HG03097 (cell line): ENCODE data around the gene NAV2.
"Not testable (repeated sequence)": the region's sequence is repeated elsewhere in the genome, so short reads cannot be mapped to it uniquely, and the experiment has no call there.

Experiments
- ATAC-seq: cut with Tn5 transposase; IDR thresholded peaks from one replicate; pipeline ENCODE4 v1.9.1; 2021; ENCODE audit not compliant: unreplicated experiment, low FRiP score

Gene NAV2

DNA sequence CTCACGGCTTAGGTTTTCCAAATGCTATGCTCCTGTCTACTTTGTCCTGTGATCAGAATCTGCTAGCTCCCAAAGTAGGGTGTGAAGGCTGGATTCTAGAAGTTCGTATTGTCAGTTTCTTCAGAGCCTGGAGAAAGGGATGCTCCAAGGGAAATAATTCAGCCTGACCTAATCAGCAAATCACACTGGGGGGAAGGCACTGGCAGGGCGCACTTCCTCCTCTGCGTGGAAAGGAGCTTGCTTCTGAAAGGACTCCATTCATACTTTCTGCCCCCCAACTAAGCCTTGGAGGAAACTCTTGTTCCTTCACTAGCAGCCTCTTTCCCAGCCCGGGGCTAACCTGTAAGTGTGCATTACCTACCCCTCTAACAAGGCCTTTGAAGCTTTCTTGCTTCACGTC lies 165.9 kb downstream of the NAV2 start:
- no peak for ATAC-seq

DNA sequence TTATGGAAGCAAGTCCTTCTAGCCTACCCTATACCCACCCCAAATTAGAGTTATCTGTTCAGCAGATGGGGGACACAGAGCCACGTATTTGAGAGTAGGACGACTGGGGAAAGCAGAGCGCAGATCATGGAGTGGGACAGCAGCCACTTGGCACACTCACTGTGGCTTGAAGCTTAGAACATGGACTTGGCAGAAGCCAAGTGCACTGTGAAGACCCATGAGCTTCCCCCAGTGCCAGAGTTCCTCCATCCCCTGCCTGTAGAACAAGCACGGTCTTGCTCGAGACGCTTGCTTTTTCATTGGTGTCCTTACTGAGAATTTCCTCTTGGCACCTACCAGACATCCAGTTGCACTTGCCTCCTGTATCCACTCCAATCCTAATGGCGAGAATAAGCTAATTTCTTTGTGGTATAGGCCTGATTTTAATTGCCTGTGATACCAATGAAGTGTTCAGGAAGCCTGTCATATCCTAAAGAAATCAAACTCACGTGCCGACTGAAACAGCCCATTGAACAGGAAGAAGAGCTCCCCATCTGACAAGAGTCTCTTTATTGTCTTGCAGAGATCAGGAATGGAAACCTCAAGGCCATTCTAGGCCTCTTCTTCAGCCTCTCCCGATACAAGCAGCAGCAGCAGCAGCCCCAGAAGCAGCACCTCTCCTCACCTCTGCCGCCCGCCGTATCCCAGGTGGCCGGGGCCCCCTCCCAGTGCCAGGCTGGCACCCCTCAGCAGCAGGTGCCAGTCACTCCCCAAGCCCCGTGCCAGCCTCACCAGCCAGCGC lies 166.9 kb downstream of the NAV2 start:
- ATAC-seq, result no peak

DNA sequence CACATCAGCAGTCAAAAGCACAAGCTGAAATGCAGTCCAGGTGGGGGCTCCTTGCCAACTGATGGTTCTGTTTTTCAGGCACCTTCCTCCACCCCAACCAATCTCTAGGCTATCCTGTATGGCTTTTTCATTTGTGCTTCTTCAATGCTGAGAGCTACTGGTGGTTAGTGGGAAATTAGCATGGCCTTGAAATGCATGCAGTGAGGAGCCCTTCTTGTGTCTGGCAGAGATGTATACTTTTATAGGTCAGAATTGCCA lies 167.4 kb downstream of the NAV2 start:
- ATAC-seq, result no peak

DNA sequence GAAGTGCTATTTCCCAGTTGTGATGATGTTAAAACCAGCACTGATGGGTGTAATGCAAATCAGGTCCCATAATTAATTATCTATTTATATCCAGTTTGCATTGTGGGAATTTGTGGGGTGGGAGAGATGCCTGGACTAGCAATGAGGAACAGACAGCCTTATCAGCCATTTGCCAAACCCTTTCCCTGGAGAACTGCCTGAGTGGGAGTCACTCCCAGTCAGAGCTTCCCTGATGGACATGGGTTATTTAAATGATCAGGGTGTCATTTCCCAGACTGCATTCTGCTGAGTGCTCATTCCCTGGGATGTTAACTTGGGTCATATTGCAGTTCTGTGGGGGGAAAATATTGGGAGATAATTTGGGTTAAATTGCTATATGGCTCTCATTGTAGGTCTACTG lies 168.5 kb downstream of the NAV2 start:
- ATAC-seq, result no peak

DNA sequence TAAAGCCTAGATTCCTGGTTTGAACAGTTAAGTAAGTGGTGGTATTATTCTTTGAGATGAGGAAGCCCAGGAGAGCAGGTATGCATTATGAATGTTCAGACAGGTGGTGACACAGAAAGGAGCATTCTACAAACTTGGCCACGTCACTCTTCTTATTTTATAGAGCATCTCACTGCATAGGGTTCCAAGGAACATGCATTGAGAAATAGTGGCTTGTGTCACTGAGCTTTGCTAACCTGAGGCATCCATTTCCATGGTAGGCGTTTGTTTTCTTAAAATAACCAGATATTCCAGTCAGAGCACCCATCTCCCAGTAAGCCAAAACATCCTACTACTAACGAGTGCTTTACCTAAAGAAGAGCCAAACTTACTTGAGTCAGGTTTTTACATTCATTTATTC lies 169.7 kb downstream of the NAV2 start:
- no peak for ATAC-seq

DNA sequence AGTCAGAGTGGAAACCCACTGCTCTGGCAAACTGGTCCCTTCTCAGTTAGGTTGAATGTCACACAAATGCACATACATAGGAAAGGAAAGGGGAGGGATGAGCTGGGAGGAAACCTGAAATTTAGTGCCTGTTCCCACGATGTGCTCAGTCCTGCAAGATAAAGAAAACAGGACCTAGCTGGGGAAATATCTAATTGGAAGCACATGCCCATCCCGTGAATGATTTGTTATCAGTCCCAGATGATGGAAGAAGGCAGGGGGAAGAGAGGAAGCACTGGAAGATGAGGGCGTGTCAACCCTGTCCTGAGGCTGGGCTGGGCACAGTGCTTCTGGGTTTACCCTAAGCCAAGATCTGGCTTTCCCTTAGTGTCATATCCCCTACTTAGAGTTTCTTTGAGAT lies 173.9 kb downstream of the NAV2 start:
- no peak for ATAC-seq

DNA sequence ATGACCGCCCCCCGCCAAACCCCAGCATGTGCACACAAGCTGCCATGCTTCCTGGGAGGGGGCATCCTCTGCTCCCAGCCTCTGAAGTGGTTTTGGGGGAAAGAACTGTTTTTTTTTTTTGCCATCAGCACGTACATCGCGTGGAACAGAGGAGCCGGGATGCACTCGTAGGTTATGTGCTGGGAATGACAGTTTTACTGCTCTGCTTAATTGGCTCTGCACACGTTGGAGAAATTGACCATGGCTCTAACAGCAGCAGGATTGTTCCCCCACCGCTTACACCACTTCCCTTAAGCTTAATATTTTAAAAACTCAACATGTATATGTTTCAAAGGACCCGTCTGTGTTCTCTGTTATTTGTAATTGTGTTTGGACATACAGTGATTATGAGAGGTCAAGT lies 175.2 kb downstream of the NAV2 start:
- ATAC-seq, result no peak

DNA sequence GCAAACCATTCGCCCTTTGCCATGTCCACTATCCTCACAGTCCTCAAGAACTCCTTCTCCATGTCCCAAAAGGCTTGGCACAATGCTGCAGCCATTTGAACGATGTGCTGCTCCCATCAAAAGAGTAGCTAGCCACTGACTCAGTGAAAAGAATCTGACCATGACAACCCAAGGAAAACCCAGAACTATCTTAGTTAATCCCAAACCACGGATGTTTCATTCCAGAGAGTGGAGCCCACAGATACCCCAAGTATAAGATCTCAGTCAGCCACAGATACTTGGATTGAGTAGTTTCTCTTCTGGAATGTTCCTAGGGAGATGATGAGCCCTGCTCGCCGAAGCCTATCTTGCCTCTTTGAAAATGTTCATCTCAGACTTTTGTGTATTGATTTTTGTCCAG lies 176.9 kb downstream of the NAV2 start:
- no peak for ATAC-seq

DNA sequence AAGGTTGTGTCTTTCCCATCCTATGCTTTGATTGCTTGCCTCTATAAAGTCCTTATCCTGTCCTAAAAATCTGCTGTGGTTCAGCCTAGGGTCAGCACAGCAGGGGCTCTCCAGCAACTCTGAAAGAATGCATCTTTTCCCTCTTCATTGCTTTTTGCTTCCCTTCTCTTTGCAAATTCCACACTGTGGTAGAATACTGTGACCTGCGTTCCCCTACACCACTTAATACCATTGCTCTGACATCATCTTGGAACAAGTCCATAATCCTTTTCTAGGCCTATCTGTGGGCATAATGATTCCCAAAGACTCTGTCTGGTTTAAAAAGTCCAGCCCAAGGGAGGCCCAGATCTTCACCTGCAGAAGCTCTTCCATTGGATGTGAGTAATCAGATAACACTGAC lies 177.7 kb downstream of the NAV2 start:
- ATAC-seq, result no peak

DNA sequence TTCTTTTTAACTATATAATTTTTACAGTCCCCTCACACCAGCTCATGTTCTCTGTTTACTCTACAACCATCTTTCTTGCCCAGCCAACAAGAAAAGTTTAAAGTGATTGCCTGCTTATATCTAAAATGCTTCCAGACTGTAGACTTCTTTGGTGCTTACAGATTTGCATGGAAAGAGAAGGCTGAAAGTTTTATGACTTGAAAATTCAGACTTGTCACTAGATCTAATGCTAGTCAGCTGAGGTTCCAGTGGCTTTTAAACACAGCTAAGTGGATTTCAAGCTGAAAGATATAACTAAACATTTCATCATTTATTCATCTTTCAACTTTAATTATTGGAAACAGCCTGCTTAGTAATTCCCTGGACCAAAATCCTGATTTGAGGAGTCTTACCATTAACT lies 178.4 kb downstream of the NAV2 start:
- ATAC-seq, result no peak

DNA sequence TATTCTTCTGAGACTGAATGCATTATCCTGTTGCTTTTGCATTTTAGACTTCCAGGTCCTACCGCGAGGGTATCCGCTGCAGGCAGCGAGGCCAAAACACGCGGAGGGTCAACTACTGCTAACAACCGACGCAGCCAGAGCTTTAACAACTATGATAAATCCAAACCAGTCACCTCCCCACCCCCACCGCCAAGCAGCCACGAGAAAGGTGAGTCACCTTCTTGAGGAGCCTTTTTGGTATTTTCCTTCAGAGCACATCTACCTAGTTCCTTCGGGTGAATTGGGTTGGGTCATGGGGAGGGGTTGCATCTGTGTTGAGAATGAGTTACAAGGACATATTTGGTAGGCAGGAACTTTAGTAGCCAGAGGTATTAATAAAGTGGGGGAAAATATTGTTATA lies 179.8 kb downstream of the NAV2 start:
- ATAC-seq, result no peak

DNA sequence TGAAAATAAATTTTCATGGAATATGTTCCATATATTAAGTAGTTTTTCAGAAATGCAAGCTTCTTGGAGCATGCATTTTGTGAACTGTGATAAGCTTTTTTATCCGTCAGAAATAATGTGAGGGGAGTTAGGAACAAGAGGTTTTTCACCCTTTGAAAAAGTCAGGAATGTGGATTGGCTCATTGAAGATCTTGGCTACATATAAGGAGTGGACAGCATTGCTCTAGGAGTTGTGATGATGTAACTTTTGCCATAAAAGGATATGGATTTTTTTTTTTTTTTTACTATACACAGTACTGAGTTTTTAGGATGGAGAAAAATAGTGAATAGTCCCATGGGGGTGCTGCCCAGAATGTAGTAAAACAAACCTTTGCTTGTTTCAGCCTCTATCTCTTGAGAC lies 180.2 kb downstream of the NAV2 start:
- no peak for ATAC-seq

DNA sequence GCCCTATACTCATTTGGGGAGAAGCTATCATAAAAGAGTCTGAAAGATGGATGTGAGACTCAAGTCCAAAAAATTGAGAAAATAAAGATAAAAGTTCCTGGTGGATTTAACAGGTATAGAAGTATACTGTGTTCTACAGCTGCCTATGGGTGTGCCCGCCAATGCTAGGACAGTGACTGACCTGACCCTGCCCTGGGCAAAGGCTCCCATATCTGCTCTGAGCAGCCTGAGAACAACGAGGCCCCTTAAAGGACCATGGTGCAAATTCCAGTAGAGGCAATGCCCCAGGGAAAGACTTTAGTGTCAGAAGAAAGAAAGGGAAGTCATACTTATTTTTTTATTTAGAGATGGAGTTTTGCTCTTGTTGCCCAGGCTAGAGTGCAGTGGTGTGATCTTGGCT lies 181.8 kb downstream of the NAV2 start:
- no peak for ATAC-seq

DNA sequence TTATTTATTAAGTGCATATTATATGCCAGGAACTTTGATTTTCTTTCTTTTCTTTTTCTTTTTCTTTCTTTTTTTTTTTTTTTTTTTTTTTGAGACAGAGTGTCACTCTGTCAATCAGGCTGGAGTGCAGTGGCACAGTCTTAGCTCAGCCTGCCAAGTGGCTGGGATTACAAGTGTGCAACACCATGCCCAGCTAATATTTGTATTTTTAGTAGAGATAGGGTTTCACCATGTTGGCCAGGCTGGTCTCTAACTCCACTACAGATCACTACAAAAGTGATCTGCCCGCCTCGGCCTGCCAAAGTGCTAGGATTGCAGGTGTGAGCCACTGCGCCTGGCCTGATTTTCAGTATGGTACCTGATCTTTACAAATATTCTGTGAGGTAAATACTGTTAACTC lies 182.4 kb downstream of the NAV2 start:
- not testable (repeated sequence) for ATAC-seq

DNA sequence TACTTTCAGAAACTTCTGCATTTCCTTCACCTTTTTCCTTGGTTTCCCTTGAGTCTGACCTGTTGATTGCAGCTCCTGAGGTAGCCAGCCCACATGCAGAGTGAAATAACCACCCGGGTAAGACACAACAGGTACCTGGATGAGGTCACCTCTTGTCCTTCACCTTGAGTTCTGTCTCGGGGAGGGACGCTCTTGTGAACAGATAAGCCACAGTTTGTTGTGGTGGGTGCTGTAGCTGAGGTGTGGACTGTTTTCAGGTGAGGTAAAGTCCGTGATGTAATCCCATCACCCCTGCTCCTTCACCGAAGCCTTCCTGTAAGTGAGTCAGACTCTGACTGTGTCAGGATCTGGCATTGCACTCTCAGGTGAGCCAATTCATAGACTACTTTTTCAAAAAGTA lies 183.1 kb downstream of the NAV2 start:
- no peak for ATAC-seq

DNA sequence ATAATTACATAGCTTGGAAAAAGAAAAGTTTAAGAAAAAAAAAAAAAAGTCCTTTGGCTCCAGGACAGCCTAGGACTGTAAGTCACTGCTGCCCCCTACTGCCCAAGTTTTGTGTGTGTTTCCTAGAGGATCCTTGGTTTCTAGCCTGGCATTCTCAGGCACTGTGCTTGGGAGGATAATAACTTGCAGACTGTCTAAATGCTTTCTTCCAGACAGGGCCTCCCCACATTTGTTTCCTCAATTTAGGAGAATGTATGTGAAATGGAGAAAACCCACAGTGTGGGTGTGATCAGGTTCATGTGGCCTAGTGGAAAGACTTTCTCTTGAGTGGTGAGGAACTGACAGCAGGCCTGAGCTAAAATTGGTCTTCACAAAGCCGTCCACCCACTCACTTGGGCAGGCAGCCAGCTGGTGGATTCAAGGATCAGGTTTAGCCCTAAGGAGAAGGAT lies 191.0 kb downstream of the NAV2 start:
- ATAC-seq, result no peak

DNA sequence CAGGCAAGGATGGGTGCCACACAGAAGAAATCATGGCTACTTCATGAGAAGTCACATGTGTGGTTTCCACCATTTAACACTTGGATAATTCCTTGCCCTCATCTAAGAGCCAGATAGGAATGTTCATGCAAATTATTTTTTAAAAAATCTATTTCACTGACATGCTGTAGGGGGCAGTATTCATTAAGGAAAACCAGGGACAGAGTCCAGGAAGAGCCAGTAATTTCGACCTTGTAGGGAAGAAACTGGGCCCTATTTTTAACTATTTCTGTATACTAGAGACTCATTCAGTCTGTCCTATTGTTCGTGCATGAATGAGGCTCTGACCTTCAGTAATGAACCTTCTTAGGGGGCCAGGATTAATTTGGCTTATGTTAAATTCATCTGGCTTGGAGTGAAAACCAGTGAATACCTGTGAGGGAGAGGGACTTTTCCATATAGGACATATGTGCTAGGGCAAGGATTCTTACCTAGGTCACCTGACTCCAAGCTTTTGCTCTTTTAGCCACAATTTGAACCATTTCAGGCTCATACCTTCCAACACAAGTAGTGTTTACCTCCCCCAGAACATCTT lies 192.7 kb downstream of the NAV2 start:
- ATAC-seq, result no peak

DNA sequence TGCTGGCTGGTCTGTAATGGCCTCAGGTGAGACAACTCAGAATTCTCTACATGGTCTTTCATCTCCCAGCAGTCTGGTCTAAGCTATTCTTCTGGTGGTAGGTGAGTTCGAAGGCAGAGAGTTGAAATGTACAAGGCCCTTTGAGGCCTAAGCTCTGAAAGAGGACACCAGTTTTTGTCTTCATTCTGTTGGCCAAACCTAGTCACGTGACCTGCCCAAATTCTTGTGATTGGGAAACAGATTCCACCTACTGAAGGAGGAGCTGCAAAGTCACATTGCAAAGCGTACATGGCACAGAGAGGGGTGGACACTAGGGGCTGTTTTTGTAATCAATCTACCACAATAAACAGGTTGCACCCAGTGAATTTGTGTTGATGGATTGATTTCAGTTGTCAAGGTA lies 193.5 kb downstream of the NAV2 start:
- ATAC-seq, result no peak

DNA sequence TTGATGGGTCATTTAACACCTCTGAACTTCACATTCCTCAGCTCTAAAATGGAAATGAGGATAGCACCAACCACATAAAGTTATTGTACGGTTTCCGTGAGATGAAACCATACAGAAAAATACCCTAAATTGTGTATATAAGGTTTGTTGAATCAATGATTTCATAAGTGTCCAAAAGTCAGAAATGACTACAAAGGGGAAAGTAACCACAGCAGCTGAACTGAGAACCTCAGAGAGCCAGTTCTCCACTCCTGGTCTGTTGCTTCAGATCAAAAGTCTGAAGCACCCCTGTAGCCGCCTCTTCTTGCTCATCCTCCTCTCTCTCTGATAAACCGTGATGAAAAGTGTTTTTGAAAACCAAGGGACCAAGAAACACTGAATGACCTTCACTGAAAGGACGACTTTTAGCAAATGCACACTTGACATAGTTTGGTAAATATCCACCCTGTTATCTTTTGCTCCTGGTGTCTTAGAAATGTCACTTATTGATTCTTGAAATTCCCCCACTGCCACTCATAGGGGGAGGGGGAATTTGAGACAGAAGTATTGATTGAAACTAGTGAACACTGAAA lies 194.5 kb downstream of the NAV2 start:
- ATAC-seq, result no peak

DNA sequence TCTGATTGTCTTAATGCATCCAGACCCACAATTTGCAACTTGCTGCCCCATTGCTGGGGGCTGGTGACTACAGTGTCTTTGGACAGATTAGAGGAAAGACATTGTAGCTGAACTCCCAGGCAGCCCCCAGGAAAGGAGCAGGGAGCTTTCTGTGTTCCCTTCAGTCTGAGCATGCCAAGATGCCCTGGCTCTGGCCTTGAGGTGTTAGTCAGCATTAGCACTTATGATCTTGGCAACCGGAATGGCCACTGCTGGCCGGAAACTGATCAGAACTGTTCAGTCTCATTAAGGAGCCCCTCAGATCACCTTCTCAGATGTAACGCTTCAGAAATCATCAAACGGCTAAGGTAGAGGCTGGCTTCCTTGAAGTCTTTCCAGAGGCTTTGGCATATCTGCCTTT lies 195.2 kb downstream of the NAV2 start:
- no peak for ATAC-seq

DNA sequence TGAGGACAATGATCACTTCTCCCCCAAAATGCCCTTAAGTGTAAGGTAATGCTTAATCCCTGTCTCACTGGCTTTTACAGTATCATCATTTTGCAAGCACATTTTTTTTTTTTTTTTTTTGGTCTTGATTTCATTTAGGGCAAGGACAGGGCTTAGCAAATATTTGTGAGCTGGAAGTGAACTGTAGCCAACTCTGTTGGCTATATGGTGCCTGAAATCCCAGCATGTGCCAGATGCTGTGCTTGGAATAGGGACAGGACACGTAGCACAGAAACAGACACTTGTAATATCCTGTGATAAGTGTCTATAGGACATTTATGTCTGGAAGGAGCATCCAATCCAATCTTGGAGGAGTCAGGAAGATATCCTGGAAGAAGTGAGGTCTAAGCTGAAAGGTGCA lies 198.3 kb downstream of the NAV2 start:
- ATAC-seq, result no peak

DNA sequence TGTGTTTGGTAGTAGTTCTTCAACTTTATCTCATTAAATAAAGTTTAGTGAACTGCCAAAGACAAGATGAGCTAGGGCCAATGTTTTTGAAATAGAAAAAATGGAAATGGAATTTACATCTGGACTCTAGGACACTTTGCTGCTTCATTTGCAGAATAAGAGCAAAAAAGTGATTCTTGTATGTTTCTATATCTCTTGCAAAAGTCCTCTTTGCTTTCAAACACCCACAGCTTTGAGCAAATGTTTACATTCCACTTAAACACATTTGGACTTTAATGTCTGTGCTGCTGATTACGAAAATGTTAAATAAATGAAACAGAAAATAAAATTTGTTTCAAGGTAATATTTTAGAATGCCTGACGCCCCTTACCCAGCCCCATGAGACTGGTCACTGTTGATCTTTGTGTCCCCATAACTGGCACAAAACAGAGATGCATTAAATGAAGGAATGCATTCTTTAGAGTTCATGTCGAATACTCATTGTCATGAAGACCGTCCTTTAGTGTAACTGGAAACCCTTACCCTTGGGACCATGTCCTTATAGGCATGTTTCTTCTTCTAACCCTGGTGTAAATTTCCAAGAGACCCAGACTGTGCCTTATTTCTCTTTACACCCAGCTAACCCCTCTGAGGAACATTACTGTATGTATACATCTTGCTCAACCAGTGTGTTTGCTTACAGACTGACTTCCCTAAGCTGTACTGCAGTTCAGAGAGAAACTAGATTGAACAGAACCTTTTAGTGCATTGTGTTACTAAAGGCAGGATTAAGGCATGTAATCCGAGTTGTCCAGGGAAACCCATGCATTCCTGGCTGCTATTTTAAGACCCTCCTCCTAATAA lies 199.7 kb downstream of the NAV2 start:
- ATAC-seq, result no peak
